Measurements from ENCODE around the gene EXOC2. TPM values are rescaled to one million over a fixed set of nuclear protein-coding genes. Genes with fewer than 3 reads are reported as not detected.

Gene EXOC2
- total RNA-seq, 2 experiments from 2014 or later: 29.9 to 30.2 TPM

GRCh38 chr6:455006-455585, 237.8 kb downstream of the EXOC2 start:
- Mint-ChIP-seq H3K9me3 (peaks cover 17% of the 10 kb centered on the region), H3K4me1 (ENCODE audit: low read depth) (peaks cover 30% of the 10 kb centered on the region), H3K27me3 (no peaks in the 10 kb centered on the region), H3K36me3 (ENCODE audit: low read depth) (peaks cover 2% of the 10 kb centered on the region), H3K27ac (peak overlapping the region; percentile 82), H3K4me3 (peak overlapping the region; percentile 35)
- POLR2A ChIA-PET: interaction anchor here (0.6 to 24.1 kb wide), 9 partner anchors 10 to 94 kb away, joined by 3 to 630 read pairs (median 4); partner anchors contain the start of gene IRF4
- TF ChIP-seq CTCF (IDR thresholded peaks at IDR 0.05): no peak
- peak; percentile 98 for ATAC-seq
- CTCF ChIA-PET: interaction anchor here (0.9 kb wide), 1 partner anchor 10 kb away, joined by 3 read pairs; no protein-coding TSS in a partner anchor
- intact Hi-C loops (cut with micrococcal nuclease): no loop called here
- DNase-seq: peak; percentile 83

- no peaks in the 10 kb centered on the region for H3K27me3 Mint-ChIP-seq
- peaks cover 17% of the 10 kb centered on the region for H3K9me3 Mint-ChIP-seq
- H3K36me3 Mint-ChIP-seq (ENCODE audit: low read depth): peaks cover 2% of the 10 kb centered on the region
- no peak for TF ChIP-seq CTCF (IDR thresholded peaks at IDR 0.05)
- ATAC-seq (peak; percentile 35), DNase-seq (no peak)
- H3K27ac Mint-ChIP-seq: peak overlapping the region; percentile 82
- H3K4me1 Mint-ChIP-seq (ENCODE audit: low read depth): peaks cover 25% of the 10 kb centered on the region
- peak overlapping the region; percentile 35 for H3K4me3 Mint-ChIP-seq
- intact Hi-C loops (cut with micrococcal nuclease): no loop called here
- POLR2A ChIA-PET: interaction anchor here (0.6 to 24.1 kb wide), 8 partner anchors 9 to 94 kb away, joined by 3 to 630 read pairs (median 4); partner anchors contain the start of gene IRF4
- CTCF ChIA-PET: interaction anchor here (0.9 kb wide), 1 partner anchor 9 kb away, joined by 3 read pairs; no protein-coding TSS in a partner anchor
Measured at GRCh38 chr6:454148-454991, 238.6 kb downstream of the EXOC2 start.

GRCh38 chr6:453152-453551, 239.8 kb downstream of the EXOC2 start:
- DNase-seq (no peak), ATAC-seq (no peak)
- H3K4me3 Mint-ChIP-seq: no peak overlapping the region
- no peak for TF ChIP-seq CTCF (IDR thresholded peaks at IDR 0.05)
- intact Hi-C loops (cut with micrococcal nuclease): no loop called here
- H3K9me3 Mint-ChIP-seq: peaks cover 14% of the 10 kb centered on the region
- ChIA-PET POLR2A (interaction anchor here (1.1 to 24.1 kb wide), 4 partner anchors 13 to 52 kb away, joined by 4 to 630 read pairs (median 12); partner anchors contain the start of gene IRF4), CTCF (interaction anchor here (1.0 to 1.7 kb wide), 2 partner anchors 18 to 22 kb away, joined by 3 to 4 read pairs; no protein-coding TSS in a partner anchor)
- H3K27ac Mint-ChIP-seq: no peak overlapping the region
- H3K36me3 Mint-ChIP-seq (ENCODE audit: low read depth): peaks cover 3% of the 10 kb centered on the region
- peaks cover 32% of the 10 kb centered on the region for H3K4me1 Mint-ChIP-seq (ENCODE audit: low read depth)
- H3K27me3 Mint-ChIP-seq: no peaks in the 10 kb centered on the region

GRCh38 chr6:452301-453067, 240.5 kb downstream of the EXOC2 start:
- Mint-ChIP-seq H3K36me3 (ENCODE audit: low read depth) (peaks cover 4% of the 10 kb centered on the region), H3K4me1 (ENCODE audit: low read depth) (peaks cover 37% of the 10 kb centered on the region), H3K4me3 (no peak overlapping the region), H3K27me3 (no peaks in the 10 kb centered on the region), H3K9me3 (peaks cover 9% of the 10 kb centered on the region), H3K27ac (no peak overlapping the region)
- ATAC-seq (no peak), DNase-seq (no peak)
- ChIA-PET POLR2A (interaction anchor here (0.5 to 24.1 kb wide), 7 partner anchors 13 to 55 kb away, joined by 3 to 630 read pairs (median 4); partner anchors contain the start of gene IRF4), CTCF (interaction anchor here (0.6 to 1.7 kb wide), 2 partner anchors 18 to 24 kb away, joined by 4 read pairs; no protein-coding TSS in a partner anchor)
- intact Hi-C loops (cut with micrococcal nuclease): no loop called here
- no peak for TF ChIP-seq CTCF (IDR thresholded peaks at IDR 0.05)

Measured in activated CD8-positive, alpha-beta T cell treated with anti-CD3 and anti-CD28 coated beads for 36 hours (primary cell).